GM06990 (cell line): ENCODE results near the gene PAGR1.

Source experiments
- DNase-seq: peaks from one replicate; pipeline ENCODE4 v3.0.0-alpha.2; 2011; ENCODE audit not compliant: insufficient read length; ENCODE audit errors: extremely low read depth
- H3K27me3 ChIP-seq: replicated peaks from 2 replicates; pipeline ENCODE4 v1.6.0; 2011; ENCODE audit warnings: low read length; ENCODE audit not compliant: control insufficient read depth, insufficient read depth
- H3K36me3 ChIP-seq: 2 replicates; pipeline ENCODE4 v1.5.1; 2011; ENCODE audit warnings: low read length; ENCODE audit not compliant: control insufficient read depth, insufficient read depth
- H3K4me3 ChIP-seq: replicated peaks from 2 replicates; pipeline ENCODE4 v1.5.1; 2011; ENCODE audit warnings: low read depth, mild to moderate bottlenecking, control low read depth, low read length
- CTCF ChIP-seq: IDR thresholded peaks from 2 replicates; pipeline ENCODE4 v1.5.1; 2011; ENCODE audit warnings: low read length, control low read depth, mild to moderate bottlenecking, inconsistent platforms; ENCODE audit not compliant: insufficient read depth, poor library complexity, severe bottlenecking

Gene PAGR1

DNA sequence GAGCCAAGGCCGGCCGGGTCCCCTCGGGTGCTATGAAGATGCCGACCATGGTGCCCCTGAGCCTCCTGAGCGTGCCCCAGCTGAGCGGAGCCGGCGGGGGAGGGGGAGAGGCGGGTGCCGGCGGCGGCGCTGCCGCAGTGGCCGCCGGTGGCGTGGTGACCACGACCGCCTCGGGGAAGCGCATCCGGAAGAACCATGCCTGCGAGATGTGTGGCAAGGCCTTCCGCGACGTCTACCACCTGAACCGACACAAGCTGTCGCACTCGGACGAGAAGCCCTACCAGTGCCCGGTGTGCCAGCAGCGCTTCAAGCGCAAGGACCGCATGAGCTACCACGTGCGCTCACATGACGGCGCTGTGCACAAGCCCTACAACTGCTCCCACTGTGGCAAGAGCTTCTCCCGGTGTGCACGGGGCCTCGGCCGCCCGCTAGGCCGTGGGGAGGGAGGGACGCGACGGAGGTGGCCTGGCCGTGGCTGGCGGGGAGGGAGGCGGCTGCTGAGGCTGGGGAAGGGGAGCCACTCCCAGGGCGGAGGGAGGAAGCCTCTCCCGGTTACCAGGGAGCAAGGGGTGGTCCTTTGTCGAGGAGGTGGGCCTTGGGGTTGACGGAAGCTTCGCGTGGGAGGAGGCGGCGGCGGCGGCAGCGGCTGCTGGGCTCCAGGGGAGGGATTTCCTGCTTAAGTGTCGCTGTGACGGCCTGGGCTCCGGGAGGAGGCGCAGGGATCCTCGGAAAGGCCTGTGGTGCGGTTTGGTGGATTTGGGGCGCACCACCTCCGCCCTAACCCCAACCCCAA is 8.3 kb upstream of the PAGR1 start:
- peak; percentile 91 for DNase-seq
- Histone ChIP-seq H3K36me3 (peaks cover 15% of the 10 kb centered on the region), H3K27me3 (no peaks in the 10 kb centered on the region), H3K4me3 (peak overlapping the region; percentile 86)
- peak; percentile 68 for TF ChIP-seq CTCF

DNA sequence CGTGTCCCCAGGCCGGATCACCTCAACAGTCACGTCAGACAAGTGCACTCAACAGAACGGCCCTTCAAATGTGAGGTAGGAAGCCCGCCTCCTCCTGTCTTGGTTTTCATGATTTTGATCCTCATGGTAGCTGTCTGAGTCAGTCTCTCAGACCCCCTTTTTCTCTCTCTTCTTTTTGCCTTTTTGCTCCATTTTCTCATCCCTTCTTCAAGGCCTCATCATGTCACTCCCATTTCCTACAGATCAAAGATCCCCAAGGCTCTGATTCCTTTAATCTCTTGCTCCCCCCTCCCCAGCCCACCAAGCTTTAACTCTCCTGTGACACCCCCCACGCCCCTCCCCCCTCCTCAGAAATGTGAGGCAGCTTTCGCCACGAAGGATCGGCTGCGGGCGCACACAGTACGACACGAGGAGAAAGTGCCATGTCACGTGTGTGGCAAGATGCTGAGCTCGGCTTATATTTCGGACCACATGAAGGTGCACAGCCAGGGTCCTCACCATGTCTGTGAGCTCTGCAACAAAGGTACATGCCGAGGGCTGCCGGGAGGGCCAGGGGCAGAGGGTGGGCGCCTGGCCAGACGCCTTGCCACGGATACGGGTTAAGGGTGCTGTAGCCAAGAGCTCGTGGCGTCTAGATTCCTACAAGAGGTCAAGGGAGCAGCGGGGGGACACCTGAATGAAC is 7.6 kb upstream of the PAGR1 start:
- TF ChIP-seq CTCF = no peak
- no peak for DNase-seq
- Histone ChIP-seq H3K27me3 (no peaks in the 10 kb centered on the region), H3K4me3 (peak overlapping the region; percentile 86), H3K36me3 (peaks cover 15% of the 10 kb centered on the region)

DNA sequence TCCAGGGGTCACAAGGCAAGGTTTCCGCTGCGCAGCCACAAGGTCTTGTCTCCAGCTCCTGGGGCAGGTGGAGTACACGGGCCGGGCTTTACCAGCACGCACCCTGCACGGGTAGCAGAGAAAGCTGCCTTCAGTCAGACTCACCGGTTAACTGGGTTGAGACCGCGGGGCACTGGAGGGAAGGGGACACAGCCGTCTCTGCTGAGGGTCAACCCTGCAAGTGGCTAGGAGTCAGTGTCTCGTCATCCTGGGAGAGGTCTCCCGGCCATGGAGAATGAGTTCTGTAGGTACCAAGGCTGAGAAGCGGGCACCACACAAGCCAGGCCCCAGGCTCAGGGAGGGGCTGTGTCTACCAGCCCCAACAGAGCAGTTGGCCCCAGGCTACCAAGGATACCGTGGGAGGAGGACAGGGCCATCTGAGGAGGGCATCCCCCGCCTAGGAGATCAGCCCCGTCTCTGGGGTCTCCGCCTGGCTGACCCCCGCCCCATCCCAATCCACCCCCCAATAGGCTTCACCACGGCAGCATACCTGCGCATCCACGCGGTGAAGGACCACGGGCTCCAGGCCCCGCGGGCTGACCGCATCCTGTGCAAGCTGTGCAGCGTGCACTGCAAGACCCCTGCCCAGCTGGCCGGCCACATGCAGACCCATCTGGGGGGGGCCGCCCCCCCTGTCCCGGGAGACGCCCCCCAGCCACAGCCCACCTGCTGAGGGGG is 6.8 kb upstream of the PAGR1 start:
- TF ChIP-seq CTCF = no peak
- H3K27me3 ChIP-seq = no peaks in the 10 kb centered on the region
- peaks cover 15% of the 10 kb centered on the region for H3K36me3 ChIP-seq
- no peak for DNase-seq
- H3K4me3 ChIP-seq = peak overlapping the region; percentile 86

DNA sequence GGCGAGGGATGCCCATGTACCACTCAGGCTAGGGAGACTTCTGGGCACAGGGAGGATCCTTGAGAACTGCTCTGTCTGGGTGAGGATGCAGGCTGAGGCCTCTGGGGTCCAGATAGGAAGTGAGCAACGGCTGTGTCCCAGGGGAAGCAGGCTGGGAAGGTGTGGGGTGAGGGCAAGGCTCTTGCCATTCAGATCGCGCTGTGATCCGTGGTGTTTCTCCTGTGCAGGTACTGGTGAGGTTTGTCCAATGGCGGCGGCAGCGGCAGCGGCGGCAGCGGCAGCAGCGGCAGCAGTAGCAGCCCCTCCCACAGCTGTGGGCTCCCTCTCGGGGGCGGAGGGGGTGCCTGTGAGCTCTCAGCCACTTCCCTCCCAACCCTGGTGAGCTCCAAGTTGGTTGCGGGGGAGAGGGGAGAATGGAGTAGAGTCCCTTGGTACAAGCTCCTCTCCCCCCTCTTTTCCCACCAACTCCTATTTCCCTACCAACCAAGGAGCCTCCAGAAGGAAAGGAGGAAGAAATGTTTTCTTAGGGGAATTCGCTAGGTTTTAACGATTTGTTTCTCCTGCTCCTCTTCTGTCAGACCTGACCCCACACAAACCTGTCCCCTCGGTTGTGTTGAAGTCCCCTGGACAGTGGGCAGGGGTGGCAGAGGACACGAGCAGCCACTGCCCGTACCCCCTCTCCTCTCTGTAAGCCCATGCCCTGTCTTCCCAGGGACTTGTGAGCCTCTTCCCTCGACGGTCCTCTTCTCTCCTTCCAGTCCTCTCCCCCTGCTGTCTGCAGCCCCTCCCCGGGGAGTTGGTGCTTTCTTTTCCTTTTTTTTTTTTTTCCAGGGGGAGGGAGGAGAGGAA is 5.9 kb upstream of the PAGR1 start:
- no peak for TF ChIP-seq CTCF
- Histone ChIP-seq H3K36me3 (peaks cover 15% of the 10 kb centered on the region), H3K4me3 (peak overlapping the region; percentile 35; the same call in 1 of the 2 replicates), H3K27me3 (no peaks in the 10 kb centered on the region)
- DNase-seq = no peak

DNA sequence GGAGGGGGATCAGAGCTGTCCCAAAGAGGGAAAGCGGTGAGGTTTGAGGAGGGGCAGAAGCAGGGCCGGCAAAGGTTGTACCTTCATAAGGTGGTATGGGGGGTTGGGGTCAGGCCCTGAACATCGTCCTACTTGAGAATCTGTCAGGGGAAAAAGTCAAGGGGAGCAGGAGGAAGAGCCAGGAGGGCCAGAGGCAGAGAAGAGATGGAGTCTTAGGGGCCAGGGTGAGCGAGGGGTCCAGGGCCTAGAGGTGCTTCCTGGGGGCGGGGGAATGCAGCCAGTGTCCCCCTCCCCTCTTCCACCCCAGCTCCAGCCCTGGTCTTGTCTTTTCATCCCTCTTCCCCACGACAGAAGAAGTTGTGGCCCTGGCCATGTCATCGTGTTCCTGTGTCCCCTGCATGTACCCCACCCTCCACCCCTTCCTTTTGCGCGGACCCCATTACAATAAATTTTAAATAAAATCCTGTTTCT is 5.2 kb upstream of the PAGR1 start:
- TF ChIP-seq CTCF = no peak
- H3K4me3 ChIP-seq = peak overlapping the region; percentile 54

More for the DNA sequence above, 5.2 kb upstream of the PAGR1 start:
- peaks cover 15% of the 10 kb centered on the region for H3K36me3 ChIP-seq
- no peak for DNase-seq
- H3K27me3 ChIP-seq = no peaks in the 10 kb centered on the region
